ENCODE data around the gene TOR4A. TPM values are rescaled to one million over a fixed set of nuclear protein-coding genes. Genes with fewer than 3 reads are reported as not detected.

The TOR4A gene
- total RNA-seq, 1 experiment from 2014 or later, result 28.9 TPM

DNA sequence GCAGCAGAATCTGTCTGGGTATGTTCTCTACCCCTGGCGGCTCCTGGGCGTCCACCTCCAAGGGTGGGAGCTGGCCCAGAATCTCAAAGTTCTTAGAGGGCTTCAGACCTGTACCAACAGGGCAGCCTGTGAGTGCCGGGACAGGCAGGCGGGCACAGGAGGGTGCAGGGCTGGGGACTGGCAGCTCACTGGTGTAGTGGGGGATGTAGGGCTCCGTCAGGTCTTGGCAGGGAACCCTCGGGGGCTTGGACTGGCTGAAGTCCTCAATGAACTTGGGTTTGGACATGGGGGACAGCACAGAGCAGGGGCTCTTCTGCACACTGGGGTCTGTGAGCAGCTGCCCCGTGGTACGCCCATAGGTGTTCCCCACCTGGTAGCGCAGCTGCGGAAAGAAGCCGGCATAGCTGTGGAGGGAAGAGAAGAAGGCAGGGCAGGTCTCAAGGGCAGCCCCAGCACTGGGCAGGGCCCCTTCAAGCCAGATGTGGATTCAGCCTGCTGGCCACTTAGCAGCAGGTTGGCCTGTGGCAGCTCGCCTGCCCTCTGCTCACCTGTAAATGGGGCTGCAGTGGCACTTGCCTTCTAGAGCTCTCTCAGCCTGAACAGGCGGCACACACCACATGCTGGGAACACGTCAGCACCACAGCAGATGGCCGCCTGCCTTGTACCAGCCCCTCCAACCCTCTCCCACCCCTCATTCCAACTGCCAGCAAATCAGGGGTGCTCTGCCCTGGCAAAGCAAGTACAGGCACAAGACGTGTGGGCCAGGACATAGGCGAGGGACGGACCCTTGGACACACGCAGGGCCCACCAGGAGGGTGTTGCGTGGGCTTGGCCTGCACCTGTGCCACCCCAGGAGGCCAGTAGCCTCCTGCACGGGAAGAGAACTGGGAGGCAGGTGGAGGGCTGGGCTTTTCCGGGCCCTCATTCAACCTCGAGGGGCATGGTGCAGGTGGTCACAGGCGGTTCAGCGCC is 31.8 kb upstream of the TOR4A start:
- no peak overlapping the region for H3K27ac ChIP-seq (ENCODE audit: low read length)
- H3K9ac ChIP-seq (ENCODE audit: low read length), result no peak overlapping the region
- no peaks in the 10 kb centered on the region for H3K27me3 ChIP-seq (ENCODE audit: low read length)
- H3K9me2 ChIP-seq (replicated peaks; ENCODE audit: low read length), result no peaks in the 10 kb centered on the region
- no peaks in the 10 kb centered on the region for H3K9me3 ChIP-seq (ENCODE audit: low read length)
- H3K79me2 ChIP-seq (ENCODE audit: low read length), result peaks cover 21% of the 10 kb centered on the region
- BruUV-seq (replicated peaks), result no TSS peak
- H2AFZ ChIP-seq (ENCODE audit: low read length), result no peak overlapping the region
- ChIA-PET CTCF (no interaction called here), POLR2A (ENCODE audit: unreplicated experiment) (no interaction called here)
- H3K4me1 ChIP-seq (ENCODE audit: insufficient read depth, low read length), result peaks cover 15% of the 10 kb centered on the region
- DNase-seq (no peak), ATAC-seq (no peak)
- no peak overlapping the region for H3K4me3 ChIP-seq (ENCODE audit: low read length)
- peaks cover 5% of the 10 kb centered on the region for H3F3A ChIP-seq (ENCODE audit: low read length, unreplicated experiment)
- intact Hi-C loops (cut with micrococcal nuclease), result no loop called here
- H3K36me3 ChIP-seq (ENCODE audit: low read depth, low read length), result peaks cover 17% of the 10 kb centered on the region
- TF ChIP-seq EZH2 (IDR thresholded peaks at IDR 0.05; ENCODE audit: low read length, unreplicated experiment), result no peak
- TF ChIP-seq, protein P1, sequence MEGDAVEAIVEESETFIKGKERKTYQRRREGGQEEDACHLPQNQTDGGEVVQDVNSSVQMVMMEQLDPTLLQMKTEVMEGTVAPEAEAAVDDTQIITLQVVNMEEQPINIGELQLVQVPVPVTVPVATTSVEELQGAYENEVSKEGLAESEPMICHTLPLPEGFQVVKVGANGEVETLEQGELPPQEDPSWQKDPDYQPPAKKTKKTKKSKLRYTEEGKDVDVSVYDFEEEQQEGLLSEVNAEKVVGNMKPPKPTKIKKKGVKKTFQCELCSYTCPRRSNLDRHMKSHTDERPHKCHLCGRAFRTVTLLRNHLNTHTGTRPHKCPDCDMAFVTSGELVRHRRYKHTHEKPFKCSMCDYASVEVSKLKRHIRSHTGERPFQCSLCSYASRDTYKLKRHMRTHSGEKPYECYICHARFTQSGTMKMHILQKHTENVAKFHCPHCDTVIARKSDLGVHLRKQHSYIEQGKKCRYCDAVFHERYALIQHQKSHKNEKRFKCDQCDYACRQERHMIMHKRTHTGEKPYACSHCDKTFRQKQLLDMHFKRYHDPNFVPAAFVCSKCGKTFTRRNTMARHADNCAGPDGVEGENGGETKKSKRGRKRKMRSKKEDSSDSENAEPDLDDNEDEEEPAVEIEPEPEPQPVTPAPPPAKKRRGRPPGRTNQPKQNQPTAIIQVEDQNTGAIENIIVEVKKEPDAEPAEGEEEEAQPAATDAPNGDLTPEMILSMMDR (conservative IDR thresholded peaks at IDR 0.05; ENCODE audit: low read depth, low read length), result no peak
- TF ChIP-seq EZH2phosphoT487 (IDR thresholded peaks at IDR 0.05; ENCODE audit: borderline replicate concordance, low read length), result no peak
- no peak overlapping the region for H3K4me2 ChIP-seq (ENCODE audit: low read length)
- H4K20me1 ChIP-seq (ENCODE audit: low read length), result peaks cover 28% of the 10 kb centered on the region

DNA sequence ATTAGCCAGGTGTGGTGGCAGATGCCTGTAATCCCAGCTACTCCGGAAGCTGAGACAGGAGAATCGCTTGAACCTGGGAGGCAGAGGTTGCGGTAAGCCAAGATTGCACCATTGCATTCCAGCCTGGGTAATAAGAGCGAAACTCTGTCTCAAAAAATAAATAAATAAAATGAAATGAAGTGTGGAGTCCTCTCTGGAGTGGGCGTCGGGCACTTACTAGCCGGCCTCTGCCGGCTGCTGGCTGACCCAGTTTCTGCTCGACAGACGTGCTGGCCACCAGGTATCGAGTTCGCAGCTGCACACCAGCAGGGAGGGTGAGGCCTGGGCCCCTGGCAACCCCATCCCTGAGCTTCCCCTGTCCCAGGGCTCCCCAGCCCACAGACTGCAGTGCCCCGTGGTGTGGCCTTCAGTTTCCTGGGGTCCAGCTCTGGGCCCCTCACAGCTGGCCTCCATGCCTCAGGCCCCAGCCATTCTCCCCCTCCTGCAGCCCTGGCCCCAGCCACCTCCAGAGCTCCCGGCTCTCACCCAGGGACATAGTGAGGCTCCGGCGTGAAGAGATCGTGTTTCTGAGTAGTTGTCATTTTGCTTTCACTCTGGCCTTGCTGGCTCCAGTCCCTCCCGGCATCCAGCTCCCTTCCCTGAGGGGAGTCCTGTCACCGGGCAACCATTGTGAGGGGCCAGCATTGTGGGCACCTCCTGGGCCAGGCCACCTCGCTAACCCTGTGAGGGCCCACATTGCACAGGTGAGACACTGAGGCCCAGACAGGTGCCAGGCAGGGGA is 30.2 kb upstream of the TOR4A start:
- intact Hi-C loops (cut with micrococcal nuclease), result no loop called here
- H3K27ac ChIP-seq (ENCODE audit: low read length), result no peak overlapping the region
- ChIA-PET POLR2A (ENCODE audit: unreplicated experiment) (no interaction called here), CTCF (no interaction called here)
- H3K9ac ChIP-seq (ENCODE audit: low read length), result no peak overlapping the region
- peaks cover 5% of the 10 kb centered on the region for H3F3A ChIP-seq (ENCODE audit: low read length, unreplicated experiment)
- no peaks in the 10 kb centered on the region for H3K9me2 ChIP-seq (replicated peaks; ENCODE audit: low read length)
- no peaks in the 10 kb centered on the region for H3K27me3 ChIP-seq (ENCODE audit: low read length)
- DNase-seq, result no peak
- BruUV-seq (replicated peaks), result no TSS peak
- no peak overlapping the region for H3K4me3 ChIP-seq (ENCODE audit: low read length)
- no peaks in the 10 kb centered on the region for H3K9me3 ChIP-seq (ENCODE audit: low read length)
- no peak overlapping the region for H2AFZ ChIP-seq (ENCODE audit: low read length)
- no peak overlapping the region for H3K4me2 ChIP-seq (ENCODE audit: low read length)
- H3K4me1 ChIP-seq (ENCODE audit: insufficient read depth, low read length), result peaks cover 14% of the 10 kb centered on the region
- TF ChIP-seq EZH2 (IDR thresholded peaks at IDR 0.05; ENCODE audit: low read length, unreplicated experiment) (no peak), EZH2phosphoT487 (IDR thresholded peaks at IDR 0.05; ENCODE audit: borderline replicate concordance, low read length) (no peak)
- TF ChIP-seq, protein P1 (conservative IDR thresholded peaks at IDR 0.05; ENCODE audit: low read depth, low read length), result no peak
- ATAC-seq, result no peak
- peaks cover 13% of the 10 kb centered on the region for H3K79me2 ChIP-seq (ENCODE audit: low read length)
- H4K20me1 ChIP-seq (ENCODE audit: low read length), result peaks cover 20% of the 10 kb centered on the region
- H3K36me3 ChIP-seq (ENCODE audit: low read depth, low read length), result peaks cover 9% of the 10 kb centered on the region
